OCI-LY3 (cell line): ENCODE results near the gene JMJD8.

ENCODE experiments used
- H2AFZ ChIP-seq: fragments of 200-600, 300-600 bp; shearing (Covaris generic); 2 replicates; pipeline ENCODE4 v1.6.0; 2014; ENCODE audit warnings: antibody characterized with exemption, low read depth, low read length
- H3K27ac ChIP-seq: fragments of 200-600, 300-600 bp; sonication (generic); 2 replicates; pipeline ENCODE4 v1.5.1; 2014; ENCODE audit warnings: mild to moderate bottlenecking, low read length, moderate library complexity, mixed read lengths
- H3K27me3 ChIP-seq: fragments of 200-600, 300-600 bp; sonication (generic); 2 replicates; pipeline ENCODE4 v1.6.1; 2014; ENCODE audit warnings: low read depth, low read length, mixed read lengths
- H3K36me3 ChIP-seq: fragments of 200-600, 300-600 bp; sonication (generic); replicated peaks from 2 replicates; pipeline ENCODE3; 2014; ENCODE audit warnings: low read depth, low read length, mixed read lengths
- H3K4me1 ChIP-seq: fragments of 300-600, 200-600 bp; sonication (generic); 2 replicates; pipeline ENCODE4 v1.6.1; 2014; ENCODE audit warnings: low read length, mixed read lengths
- H3K4me2 ChIP-seq: fragments of 200-600, 300-600 bp; sonication (generic); 2 replicates; pipeline ENCODE4 v1.6.1; 2014; ENCODE audit warnings: low read length, mixed read lengths
- H3K4me3 ChIP-seq: fragments of 300-600, 200-600 bp; sonication (generic); 2 replicates; pipeline ENCODE4 v1.5.1; 2014; ENCODE audit warnings: antibody characterized with exemption, mild to moderate bottlenecking, low read length, moderate library complexity
- H3K79me2 ChIP-seq: fragments of 300-600, 200-600 bp; shearing (Covaris generic); 2 replicates; pipeline ENCODE4 v1.6.1; 2014; ENCODE audit warnings: mild to moderate bottlenecking, low read length, mixed read lengths
- H3K9ac ChIP-seq: fragments of 300-600, 200-600 bp; shearing (Covaris generic); 2 replicates; pipeline ENCODE4 v1.6.0; 2014; ENCODE audit warnings: mild to moderate bottlenecking, low read length, moderate library complexity
- H3K9me3 ChIP-seq: fragments of 200-600, 300-600 bp; shearing (Covaris generic); 2 replicates; pipeline ENCODE4 v1.6.1; 2014; ENCODE audit warnings: low read length, mixed read lengths; ENCODE audit not compliant: insufficient read depth
- H4K20me1 ChIP-seq: fragments of 200-600, 300-600 bp; sonication (generic); 2 replicates; pipeline ENCODE4 v1.6.1; 2016; ENCODE audit warnings: low read length, mixed read lengths; ENCODE audit not compliant: insufficient read depth
- EZH2phosphoT487 ChIP-seq: fragments of 200-600 bp; shearing (Covaris generic); IDR thresholded peaks from 2 replicates; pipeline ENCODE4 v1.6.1; 2018; ENCODE audit warnings: antibody characterized with exemption, mixed run types, low read depth
- TF ChIP-seq, protein P1 (sequence below): fragments of 200-600, 300-600 bp; sonication (generic); IDR thresholded peaks from 2 replicates; pipeline ENCODE4 v1.5.1; 2014; ENCODE audit warnings: antibody characterized with exemption, low read length, low read depth

JMJD8 gene

DNA sequence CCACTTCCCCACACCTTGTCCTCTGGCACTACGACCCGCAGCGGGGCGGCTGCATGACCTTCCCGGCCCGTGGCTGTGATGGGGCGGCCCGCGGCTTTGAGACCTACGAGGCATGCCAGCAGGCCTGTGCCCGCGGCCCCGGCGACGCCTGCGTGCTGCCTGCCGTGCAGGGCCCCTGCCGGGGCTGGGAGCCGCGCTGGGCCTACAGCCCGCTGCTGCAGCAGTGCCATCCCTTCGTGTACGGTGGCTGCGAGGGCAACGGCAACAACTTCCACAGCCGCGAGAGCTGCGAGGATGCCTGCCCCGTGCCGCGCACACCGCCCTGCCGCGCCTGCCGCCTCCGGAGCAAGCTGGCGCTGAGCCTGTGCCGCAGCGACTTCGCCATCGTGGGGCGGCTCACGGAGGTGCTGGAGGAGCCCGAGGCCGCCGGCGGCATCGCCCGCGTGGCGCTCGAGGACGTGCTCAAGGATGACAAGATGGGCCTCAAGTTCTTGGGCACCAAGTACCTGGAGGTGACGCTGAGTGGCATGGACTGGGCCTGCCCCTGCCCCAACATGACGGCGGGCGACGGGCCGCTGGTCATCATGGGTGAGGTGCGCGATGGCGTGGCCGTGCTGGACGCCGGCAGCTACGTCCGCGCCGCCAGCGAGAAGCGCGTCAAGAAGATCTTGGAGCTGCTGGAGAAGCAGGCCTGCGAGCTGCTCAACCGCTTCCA lies 50.6 kb downstream of the JMJD8 start:
- Histone ChIP-seq H3K4me3 (no peak overlapping the region), H3K9ac (no peak overlapping the region), H3K79me2 (peaks cover 16% of the 10 kb centered on the region), H3K27ac (no peak overlapping the region), H3K4me1 (peaks cover 10% of the 10 kb centered on the region), H2AFZ (no peak overlapping the region), H4K20me1 (peaks cover 10% of the 10 kb centered on the region; the same call in 1 of the 2 replicates), H3K9me3 (no peaks in the 10 kb centered on the region), H3K4me2 (no peak overlapping the region), H3K36me3 (peaks cover 12% of the 10 kb centered on the region), H3K27me3 (no peaks in the 10 kb centered on the region)
- TF ChIP-seq, protein P1, sequence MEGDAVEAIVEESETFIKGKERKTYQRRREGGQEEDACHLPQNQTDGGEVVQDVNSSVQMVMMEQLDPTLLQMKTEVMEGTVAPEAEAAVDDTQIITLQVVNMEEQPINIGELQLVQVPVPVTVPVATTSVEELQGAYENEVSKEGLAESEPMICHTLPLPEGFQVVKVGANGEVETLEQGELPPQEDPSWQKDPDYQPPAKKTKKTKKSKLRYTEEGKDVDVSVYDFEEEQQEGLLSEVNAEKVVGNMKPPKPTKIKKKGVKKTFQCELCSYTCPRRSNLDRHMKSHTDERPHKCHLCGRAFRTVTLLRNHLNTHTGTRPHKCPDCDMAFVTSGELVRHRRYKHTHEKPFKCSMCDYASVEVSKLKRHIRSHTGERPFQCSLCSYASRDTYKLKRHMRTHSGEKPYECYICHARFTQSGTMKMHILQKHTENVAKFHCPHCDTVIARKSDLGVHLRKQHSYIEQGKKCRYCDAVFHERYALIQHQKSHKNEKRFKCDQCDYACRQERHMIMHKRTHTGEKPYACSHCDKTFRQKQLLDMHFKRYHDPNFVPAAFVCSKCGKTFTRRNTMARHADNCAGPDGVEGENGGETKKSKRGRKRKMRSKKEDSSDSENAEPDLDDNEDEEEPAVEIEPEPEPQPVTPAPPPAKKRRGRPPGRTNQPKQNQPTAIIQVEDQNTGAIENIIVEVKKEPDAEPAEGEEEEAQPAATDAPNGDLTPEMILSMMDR: no peak
- no peak for TF ChIP-seq EZH2phosphoT487

DNA sequence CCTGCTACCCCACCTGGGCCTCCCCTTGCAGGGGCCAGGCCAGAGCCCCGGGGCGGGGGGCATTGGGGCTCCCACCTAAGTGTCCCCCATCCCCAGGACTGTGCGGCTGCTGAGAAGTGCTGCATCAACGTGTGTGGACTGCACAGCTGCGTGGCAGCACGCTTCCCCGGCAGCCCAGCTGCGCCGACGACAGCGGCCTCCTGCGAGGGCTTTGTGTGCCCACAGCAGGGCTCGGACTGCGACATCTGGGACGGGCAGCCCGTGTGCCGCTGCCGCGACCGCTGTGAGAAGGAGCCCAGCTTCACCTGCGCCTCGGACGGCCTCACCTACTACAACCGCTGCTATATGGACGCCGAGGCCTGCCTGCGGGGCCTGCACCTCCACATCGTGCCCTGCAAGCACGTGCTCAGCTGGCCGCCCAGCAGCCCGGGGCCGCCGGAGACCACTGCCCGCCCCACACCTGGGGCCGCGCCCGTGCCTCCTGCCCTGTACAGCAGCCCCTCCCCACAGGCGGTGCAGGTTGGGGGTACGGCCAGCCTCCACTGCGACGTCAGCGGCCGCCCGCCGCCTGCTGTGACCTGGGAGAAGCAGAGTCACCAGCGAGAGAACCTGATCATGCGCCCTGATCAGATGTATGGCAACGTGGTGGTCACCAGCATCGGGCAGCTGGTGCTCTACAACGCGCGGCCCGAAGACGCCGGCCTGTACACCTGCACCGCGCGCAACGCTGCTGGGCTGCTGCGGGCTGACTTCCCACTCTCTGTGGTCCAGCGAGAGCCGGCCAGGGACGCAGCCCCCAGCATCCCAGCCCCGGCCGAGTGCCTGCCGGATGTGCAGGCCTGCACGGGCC lies 51.4 kb downstream of the JMJD8 start:
- H3K36me3 ChIP-seq: peaks cover 12% of the 10 kb centered on the region
- peaks cover 10% of the 10 kb centered on the region for H3K4me1 ChIP-seq
- peaks cover 16% of the 10 kb centered on the region for H3K79me2 ChIP-seq
- no peak overlapping the region for H3K4me3 ChIP-seq
- H3K9ac ChIP-seq: no peak overlapping the region
- no peak overlapping the region for H2AFZ ChIP-seq
- H3K27ac ChIP-seq: no peak overlapping the region
- H3K9me3 ChIP-seq: no peaks in the 10 kb centered on the region
- no peak overlapping the region for H3K4me2 ChIP-seq
- peaks cover 10% of the 10 kb centered on the region; the same call in 1 of the 2 replicates for H4K20me1 ChIP-seq
- TF ChIP-seq, protein P1: no peak
- no peak for TF ChIP-seq EZH2phosphoT487
- no peaks in the 10 kb centered on the region for H3K27me3 ChIP-seq

DNA sequence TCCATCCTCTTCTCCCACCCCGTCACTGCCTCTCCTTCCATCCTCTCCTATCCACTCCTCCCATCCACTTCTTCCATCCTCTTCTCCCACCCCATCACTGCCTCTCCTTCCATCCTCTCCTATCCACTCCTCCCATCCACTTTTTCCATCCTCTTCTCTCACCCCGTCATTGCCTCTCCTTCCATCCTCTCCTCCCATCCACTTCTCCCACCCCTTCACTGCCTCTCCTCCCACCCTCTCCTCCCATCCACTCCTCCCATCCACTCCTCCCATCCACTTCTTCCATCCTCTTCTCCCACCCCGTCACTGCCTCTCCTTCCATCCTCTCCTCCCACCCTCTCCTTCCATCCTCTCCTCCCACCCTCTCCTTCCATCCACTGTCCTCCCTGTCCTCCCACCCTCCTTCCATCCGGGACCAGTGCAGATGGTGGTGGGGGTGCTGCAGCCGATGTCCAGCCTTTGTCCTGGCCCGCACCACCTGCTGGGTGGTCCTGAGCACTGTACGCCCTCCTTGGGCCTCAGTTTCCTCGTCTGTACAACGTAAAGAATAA lies 52.3 kb downstream of the JMJD8 start:
- Histone ChIP-seq H3K4me2 (no peak overlapping the region), H3K9ac (no peak overlapping the region), H3K27me3 (no peaks in the 10 kb centered on the region), H3K79me2 (peaks cover 16% of the 10 kb centered on the region), H3K36me3 (peaks cover 12% of the 10 kb centered on the region), H4K20me1 (peaks cover 10% of the 10 kb centered on the region; the same call in 1 of the 2 replicates), H2AFZ (no peak overlapping the region), H3K4me3 (no peak overlapping the region), H3K9me3 (no peaks in the 10 kb centered on the region), H3K4me1 (peaks cover 7% of the 10 kb centered on the region), H3K27ac (no peak overlapping the region)
- TF ChIP-seq EZH2phosphoT487: no peak
- TF ChIP-seq, protein P1: no peak
